GM20000 (cell line): ENCODE measurements around the gene IFIT1B.
"Not testable (repeated sequence)": the region's sequence is repeated elsewhere in the genome, so short reads cannot be mapped to it uniquely, and the experiment has no call there.

Experiments
- DNase-seq: peaks from one replicate; pipeline ENCODE4 v3.0.0; 2012; ENCODE audit warnings: low spot score
- TF ChIP-seq, protein P1 (sequence below): IDR thresholded peaks from 2 replicates; pipeline ENCODE4 v1.5.1; 2012; ENCODE audit warnings: mild to moderate bottlenecking, control low read depth; ENCODE audit errors: extremely low read depth, missing control alignments

Gene IFIT1B

DNA sequence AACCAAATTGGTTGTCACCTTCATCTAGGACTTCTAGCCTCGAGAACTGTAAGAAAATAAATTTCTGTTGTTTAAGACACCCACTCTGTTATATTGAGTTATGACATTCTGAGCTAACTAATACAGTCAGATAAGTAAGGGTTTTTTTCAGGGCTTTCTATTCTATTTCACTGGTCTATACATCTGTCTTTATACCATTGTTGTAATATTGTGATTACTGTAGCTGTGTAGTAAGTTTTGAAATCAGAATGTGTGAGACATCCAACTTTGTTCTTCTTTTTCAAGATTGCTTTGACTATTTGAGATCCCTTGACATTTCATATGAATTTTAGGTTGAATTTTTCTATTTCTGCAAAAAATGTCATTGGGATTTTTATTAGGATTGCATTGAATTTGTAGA lies 22.1 kb downstream of the IFIT1B start:
- TF ChIP-seq, protein P1, sequence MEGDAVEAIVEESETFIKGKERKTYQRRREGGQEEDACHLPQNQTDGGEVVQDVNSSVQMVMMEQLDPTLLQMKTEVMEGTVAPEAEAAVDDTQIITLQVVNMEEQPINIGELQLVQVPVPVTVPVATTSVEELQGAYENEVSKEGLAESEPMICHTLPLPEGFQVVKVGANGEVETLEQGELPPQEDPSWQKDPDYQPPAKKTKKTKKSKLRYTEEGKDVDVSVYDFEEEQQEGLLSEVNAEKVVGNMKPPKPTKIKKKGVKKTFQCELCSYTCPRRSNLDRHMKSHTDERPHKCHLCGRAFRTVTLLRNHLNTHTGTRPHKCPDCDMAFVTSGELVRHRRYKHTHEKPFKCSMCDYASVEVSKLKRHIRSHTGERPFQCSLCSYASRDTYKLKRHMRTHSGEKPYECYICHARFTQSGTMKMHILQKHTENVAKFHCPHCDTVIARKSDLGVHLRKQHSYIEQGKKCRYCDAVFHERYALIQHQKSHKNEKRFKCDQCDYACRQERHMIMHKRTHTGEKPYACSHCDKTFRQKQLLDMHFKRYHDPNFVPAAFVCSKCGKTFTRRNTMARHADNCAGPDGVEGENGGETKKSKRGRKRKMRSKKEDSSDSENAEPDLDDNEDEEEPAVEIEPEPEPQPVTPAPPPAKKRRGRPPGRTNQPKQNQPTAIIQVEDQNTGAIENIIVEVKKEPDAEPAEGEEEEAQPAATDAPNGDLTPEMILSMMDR: no peak
- DNase-seq: no peak

DNA sequence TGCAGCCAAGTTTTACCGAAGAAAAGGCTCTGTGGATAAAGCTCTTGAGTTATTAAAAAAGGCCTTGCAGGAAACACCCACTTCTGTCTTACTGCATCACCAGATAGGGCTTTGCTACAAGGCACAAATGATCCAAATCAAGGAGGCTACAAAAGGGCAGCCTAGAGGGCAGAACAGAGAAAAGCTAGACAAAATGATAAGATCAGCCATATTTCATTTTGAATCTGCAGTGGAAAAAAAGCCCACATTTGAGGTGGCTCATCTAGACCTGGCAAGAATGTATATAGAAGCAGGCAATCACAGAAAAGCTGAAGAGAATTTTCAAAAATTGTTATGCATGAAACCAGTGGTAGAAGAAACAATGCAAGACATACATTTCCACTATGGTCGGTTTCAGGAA lies 25.2 kb downstream of the IFIT1B start:
- DNase-seq: no peak
- TF ChIP-seq, protein P1: no peak

- TF ChIP-seq, protein P1: no peak
- no peak for DNase-seq
Measured at GRCh38 chr10:89404104-89405047, 26.5 kb downstream of the IFIT1B start.

- not testable (repeated sequence) for DNase-seq
Measured at GRCh38 chr10:89406178-89406577, 28.3 kb downstream of the IFIT1B start.

DNA sequence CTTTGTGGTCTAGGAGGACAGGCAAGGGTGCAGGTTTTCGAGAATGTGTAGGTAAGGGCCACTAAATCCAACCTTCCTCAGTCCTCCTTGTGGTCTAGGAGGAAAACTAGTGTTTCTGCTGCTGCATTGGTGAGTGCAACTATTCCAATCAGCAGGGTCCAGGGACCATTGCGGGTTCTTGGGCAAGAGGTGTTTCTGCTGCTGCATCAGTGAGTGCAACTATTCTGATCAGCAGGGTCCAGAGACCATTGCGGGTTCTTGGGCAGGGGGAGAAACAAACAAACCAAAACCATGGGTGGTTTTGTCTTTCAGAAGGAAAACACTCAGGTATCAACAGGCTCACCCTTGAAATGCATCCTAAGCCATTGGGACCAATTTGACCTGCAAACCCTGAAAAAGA lies 29.9 kb downstream of the IFIT1B start:
- DNase-seq: not testable (repeated sequence)

GRCh38 chr10:89409282-89409681 lies 31.4 kb downstream of the IFIT1B start:
- not testable (repeated sequence) for DNase-seq

- not testable (repeated sequence) for DNase-seq
Measured at GRCh38 chr10:89410551-89410950, 32.7 kb downstream of the IFIT1B start.

- DNase-seq: not testable (repeated sequence)
Measured at GRCh38 chr10:89411135-89411534, 33.3 kb downstream of the IFIT1B start.

DNA sequence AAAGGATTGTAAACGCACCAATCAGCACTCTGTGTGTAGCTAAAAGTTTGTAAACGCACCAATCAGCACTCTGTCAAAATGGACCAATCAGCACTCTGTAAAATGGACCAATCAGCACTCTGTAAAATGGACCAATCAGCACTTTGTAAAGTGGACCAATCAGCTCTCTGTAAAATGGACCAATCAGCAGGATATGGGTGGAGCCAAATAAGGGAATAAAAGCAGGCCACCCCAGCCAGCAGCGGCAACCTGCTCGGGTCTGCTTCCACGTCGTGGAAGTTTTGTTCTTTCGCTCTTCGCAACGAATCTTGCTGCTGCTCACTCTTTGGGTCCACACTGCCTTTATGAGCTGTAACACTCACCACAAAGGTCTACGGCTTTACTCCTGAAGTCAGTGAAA lies 34.4 kb downstream of the IFIT1B start:
- DNase-seq: not testable (repeated sequence)

DNA sequence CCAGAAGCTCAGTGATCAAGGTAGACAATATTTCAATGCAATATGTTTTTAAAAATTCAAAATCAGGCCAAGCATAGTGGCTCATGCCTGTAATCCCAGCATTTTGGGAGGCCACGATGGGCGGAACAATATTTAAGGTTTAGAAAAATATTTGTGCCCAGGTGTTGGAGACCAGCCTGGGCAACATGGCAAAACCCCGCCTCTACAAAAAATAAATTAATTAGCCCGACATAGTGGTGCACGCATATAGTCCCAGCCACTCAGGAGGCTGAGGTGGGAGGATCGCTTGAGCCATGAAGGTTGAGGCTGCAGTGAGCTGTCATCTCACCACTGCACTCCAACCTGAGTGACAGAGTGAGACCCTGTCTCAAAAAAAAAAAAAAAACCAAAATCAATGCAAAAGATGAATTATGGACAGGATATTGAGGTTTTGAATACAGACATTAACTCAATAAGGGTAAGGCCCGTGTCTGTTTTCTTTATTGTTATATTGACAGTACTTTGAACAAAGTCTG lies 35.6 kb downstream of the IFIT1B start:
- TF ChIP-seq, protein P1: no peak
- DNase-seq: no peak
